DOHH2 (cell line): ENCODE measurements around the gene ZNF813.

ENCODE experiments used
- CTCF ChIP-seq: fragments of 200-600 bp; sonication (generic); IDR thresholded peaks from one replicate; pipeline ENCODE4 v1.5.1; 2014; ENCODE audit warnings: antibody characterized with exemption, mild to moderate bottlenecking, low read depth, low read length; ENCODE audit not compliant: poor library complexity, severe bottlenecking
- EZH2phosphoT487 ChIP-seq: fragments of 200-600 bp; sonication (generic); IDR thresholded peaks from 2 replicates; pipeline ENCODE4 v1.6.1; 2017; ENCODE audit warnings: borderline replicate concordance, mild to moderate bottlenecking, antibody characterized with exemption, low read length, moderate library complexity, mixed read lengths

GRCh38 chr19:53537521-53538377 is 70.2 kb downstream of the ZNF813 start, which contains the start of gene ZNF331:
- no peak for TF ChIP-seq CTCF
- no peak for TF ChIP-seq EZH2phosphoT487
